ENCODE data around the gene NOL8. TPM values are rescaled to one million over a fixed set of nuclear protein-coding genes. Genes with fewer than 3 reads are reported as not detected.

NOL8 gene
- total RNA-seq, 1 experiment from 2014 or later: 46.9 TPM

DNA sequence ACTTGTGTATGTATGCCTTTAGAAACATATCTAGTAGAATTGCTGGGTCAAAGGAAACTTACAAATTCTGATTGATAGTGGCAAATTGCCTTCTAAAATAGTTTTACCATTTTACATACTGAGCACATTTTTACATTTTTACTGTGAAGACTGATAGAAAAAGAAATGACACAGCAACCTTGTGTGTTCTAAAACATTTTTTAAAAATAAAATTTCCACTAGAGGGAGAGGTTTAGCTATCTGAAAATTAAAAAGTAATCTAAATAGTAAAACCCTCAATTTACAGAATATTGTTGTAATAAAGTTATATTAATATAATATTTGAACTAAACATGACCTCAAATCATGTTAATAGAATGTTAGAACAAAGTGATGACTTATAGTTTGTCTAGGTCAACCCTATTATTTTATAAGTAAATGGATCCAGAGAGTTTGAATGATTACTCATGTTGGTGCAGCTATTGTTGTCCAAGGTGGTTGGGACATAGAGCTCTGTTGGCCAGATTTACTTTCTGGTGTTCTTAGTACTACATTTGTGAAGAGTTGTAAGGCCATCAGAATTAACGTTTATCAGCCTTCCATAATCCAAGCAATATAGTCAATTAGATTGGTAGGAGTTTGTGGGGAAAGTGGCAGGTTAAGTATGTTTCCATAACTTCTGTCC is 17.8 kb upstream of the NOL8 start:
- Histone ChIP-seq H3K4me1 (replicated peaks; ENCODE audit: insufficient read depth) (no peaks in the 10 kb centered on the region), H3K4me3 (no peak overlapping the region), H3K4me2 (no peak overlapping the region), H3K27ac (no peak overlapping the region), H4K20me1 (ENCODE audit: insufficient read depth) (no peaks in the 10 kb centered on the region), H3K9me3 (ENCODE audit: insufficient read depth, low read depth) (peaks cover 3% of the 10 kb centered on the region; the same call in 1 of the 2 replicates), H3K36me3 (ENCODE audit: low read depth) (no peaks in the 10 kb centered on the region), H3F3A (ENCODE audit: insufficient read depth, low read depth) (no peaks in the 10 kb centered on the region), H2AFZ (no peak overlapping the region), H3K9me2 (ENCODE audit: insufficient read depth) (no peaks in the 10 kb centered on the region), H3K79me2 (ENCODE audit: low read depth) (no peaks in the 10 kb centered on the region), H3K27me3 (ENCODE audit: insufficient read depth, low read depth) (no peaks in the 10 kb centered on the region)
- intact Hi-C loops (cut with micrococcal nuclease; ENCODE audit: unreplicated experiment): loop anchor here (5.0 kb wide), 1 partner anchor 289 kb away; no protein-coding TSS in a partner anchor
- POLR2A ChIA-PET (ENCODE audit: unreplicated experiment): no interaction called here
- TF ChIP-seq EZH2 (IDR thresholded peaks at IDR 0.05; ENCODE audit: low read depth): no peak
- TF ChIP-seq, protein P1, sequence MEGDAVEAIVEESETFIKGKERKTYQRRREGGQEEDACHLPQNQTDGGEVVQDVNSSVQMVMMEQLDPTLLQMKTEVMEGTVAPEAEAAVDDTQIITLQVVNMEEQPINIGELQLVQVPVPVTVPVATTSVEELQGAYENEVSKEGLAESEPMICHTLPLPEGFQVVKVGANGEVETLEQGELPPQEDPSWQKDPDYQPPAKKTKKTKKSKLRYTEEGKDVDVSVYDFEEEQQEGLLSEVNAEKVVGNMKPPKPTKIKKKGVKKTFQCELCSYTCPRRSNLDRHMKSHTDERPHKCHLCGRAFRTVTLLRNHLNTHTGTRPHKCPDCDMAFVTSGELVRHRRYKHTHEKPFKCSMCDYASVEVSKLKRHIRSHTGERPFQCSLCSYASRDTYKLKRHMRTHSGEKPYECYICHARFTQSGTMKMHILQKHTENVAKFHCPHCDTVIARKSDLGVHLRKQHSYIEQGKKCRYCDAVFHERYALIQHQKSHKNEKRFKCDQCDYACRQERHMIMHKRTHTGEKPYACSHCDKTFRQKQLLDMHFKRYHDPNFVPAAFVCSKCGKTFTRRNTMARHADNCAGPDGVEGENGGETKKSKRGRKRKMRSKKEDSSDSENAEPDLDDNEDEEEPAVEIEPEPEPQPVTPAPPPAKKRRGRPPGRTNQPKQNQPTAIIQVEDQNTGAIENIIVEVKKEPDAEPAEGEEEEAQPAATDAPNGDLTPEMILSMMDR (conservative IDR thresholded peaks at IDR 0.05): peak; percentile 35; the same call in 1 of the 2 replicates
- no peak for DNase-seq
- CTCF ChIA-PET: no interaction called here
- BruUV-seq (replicated peaks): no TSS peak

DNA sequence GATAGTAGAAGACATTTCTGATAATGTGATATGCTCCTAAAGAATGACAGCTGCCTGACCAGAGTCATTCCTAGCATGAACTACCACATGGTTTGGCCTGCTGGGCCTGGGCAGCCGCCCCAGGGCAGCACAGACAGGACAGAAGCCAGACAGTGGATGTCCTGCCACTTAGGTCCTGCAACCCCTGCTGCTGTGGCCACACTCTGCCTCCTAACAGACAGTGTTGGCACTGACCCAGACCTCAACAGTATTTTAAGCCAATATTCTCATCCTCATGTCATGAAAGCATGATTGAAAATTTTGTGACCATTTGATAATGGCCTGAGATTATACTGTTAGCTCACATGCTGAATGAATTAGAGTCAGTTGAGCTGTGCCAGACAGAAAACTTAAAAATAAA is 16.4 kb upstream of the NOL8 start:
- TF ChIP-seq, protein P1 (conservative IDR thresholded peaks at IDR 0.05): no peak
- TF ChIP-seq EZH2 (IDR thresholded peaks at IDR 0.05; ENCODE audit: low read depth): no peak
- POLR2A ChIA-PET (ENCODE audit: unreplicated experiment): no interaction called here

DNA sequence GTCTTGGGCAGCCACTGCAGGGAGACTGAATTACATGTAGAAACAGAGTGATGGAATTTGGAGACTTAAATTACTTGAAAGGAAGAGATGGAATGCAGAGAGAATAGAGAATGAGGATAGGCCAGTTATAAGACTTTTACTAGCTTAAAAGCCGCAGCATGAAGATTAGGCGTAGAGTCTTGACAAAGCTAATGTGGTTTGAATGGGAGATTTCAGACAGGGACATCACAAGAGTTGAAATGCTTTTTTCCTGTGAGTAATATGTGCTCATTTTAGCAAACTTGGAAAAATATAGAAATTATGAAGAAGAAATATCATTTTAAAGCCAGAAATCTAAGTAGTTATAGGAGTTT is 8.1 kb upstream of the NOL8 start:
- Histone ChIP-seq H3K4me2 (no peak overlapping the region), H4K20me1 (ENCODE audit: insufficient read depth) (no peaks in the 10 kb centered on the region), H3K9me3 (ENCODE audit: insufficient read depth, low read depth) (no peaks in the 10 kb centered on the region), H3K36me3 (ENCODE audit: low read depth) (no peaks in the 10 kb centered on the region), H3K4me1 (replicated peaks; ENCODE audit: insufficient read depth) (no peaks in the 10 kb centered on the region), H3K79me2 (ENCODE audit: low read depth) (no peaks in the 10 kb centered on the region), H3K9me2 (ENCODE audit: insufficient read depth) (no peaks in the 10 kb centered on the region), H2AFZ (no peak overlapping the region), H3F3A (ENCODE audit: insufficient read depth, low read depth) (no peaks in the 10 kb centered on the region), H3K4me3 (no peak overlapping the region), H3K27ac (no peak overlapping the region), H3K27me3 (ENCODE audit: insufficient read depth, low read depth) (no peaks in the 10 kb centered on the region)
- intact Hi-C loops (cut with micrococcal nuclease; ENCODE audit: unreplicated experiment): no loop called here
- TF ChIP-seq, protein P1 (conservative IDR thresholded peaks at IDR 0.05): no peak
- TF ChIP-seq EZH2 (IDR thresholded peaks at IDR 0.05; ENCODE audit: low read depth): no peak
- POLR2A ChIA-PET (ENCODE audit: unreplicated experiment): no interaction called here
- CTCF ChIA-PET: no interaction called here
- BruUV-seq (replicated peaks): no TSS peak
- DNase-seq: no peak

More for the DNA sequence above, 16.4 kb upstream of the NOL8 start:
- Histone ChIP-seq H3K36me3 (ENCODE audit: low read depth) (no peaks in the 10 kb centered on the region), H3K79me2 (ENCODE audit: low read depth) (no peaks in the 10 kb centered on the region), H3K4me3 (no peak overlapping the region), H3K9me3 (ENCODE audit: insufficient read depth, low read depth) (peaks cover 3% of the 10 kb centered on the region; the same call in 1 of the 2 replicates), H4K20me1 (ENCODE audit: insufficient read depth) (no peaks in the 10 kb centered on the region), H2AFZ (no peak overlapping the region), H3K4me1 (replicated peaks; ENCODE audit: insufficient read depth) (no peaks in the 10 kb centered on the region), H3K9me2 (ENCODE audit: insufficient read depth) (no peaks in the 10 kb centered on the region), H3K27me3 (ENCODE audit: insufficient read depth, low read depth) (no peaks in the 10 kb centered on the region), H3K27ac (no peak overlapping the region), H3F3A (ENCODE audit: insufficient read depth, low read depth) (no peaks in the 10 kb centered on the region), H3K4me2 (no peak overlapping the region)
- no peak for DNase-seq
- no TSS peak for BruUV-seq (replicated peaks)
- CTCF ChIA-PET: no interaction called here
- intact Hi-C loops (cut with micrococcal nuclease; ENCODE audit: unreplicated experiment): loop anchor here (5.0 kb wide), 1 partner anchor 291 kb away; no protein-coding TSS in a partner anchor

Data from PC-9 (cell line).